HTERT RPE-1 (cell line): ENCODE data around the gene SPATA31D1.
"Not testable (repeated sequence)": the region's sequence is repeated elsewhere in the genome, so short reads cannot be mapped to it uniquely, and the experiment has no call there.

ENCODE experiments used
- in situ Hi-C: fragments of 300-500 bp; cut with MboI; formaldehyde crosslinking; loops from 4 replicates; pipeline ENCODE4 v1.14.3; 2020; ENCODE audit warnings: low sequenced_read_pairs

The SPATA31D1 gene

GRCh38 chr9:81988472-81988871, at the start of gene SPATA31D1:
TSS of gene SPATA31D1 (plus strand) at chr9:81988772. CDS start at chr9:81988819, 47 bp downstream.
- in situ Hi-C loops, result not testable (repeated sequence)

- in situ Hi-C loops, result not testable (repeated sequence)
These were observed 45.2 kb upstream of the SPATA31D1 start, which contains the start of gene SPATA31D3 for GRCh38 chr9:81943393-81943792. TSS of gene SPATA31D3 (plus strand) at chr9:81943500. CDS start at chr9:81943586, 86 bp downstream.

GRCh38 chr9:81948650-81949049, 39.9 kb upstream of the SPATA31D1 start:
- in situ Hi-C loops, result not testable (repeated sequence)

DNA sequence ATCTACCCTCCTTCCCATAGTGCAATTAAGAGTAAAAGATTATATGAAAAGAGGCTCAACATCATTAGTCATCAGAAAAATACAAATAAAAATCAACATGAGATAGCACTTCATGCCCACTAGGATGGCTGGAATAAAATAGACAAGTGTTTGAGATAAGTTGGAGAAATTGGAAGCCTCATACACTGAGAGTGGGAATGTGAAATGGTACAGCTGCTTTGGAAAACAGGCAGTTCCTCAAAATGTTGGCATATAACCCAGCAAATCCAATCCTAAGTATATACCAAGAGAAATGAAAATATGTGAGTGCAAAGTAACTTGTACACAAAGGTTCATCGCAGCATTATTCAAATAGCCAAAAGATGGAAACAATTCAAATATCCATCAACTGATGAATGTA, 35.5 kb upstream of the SPATA31D1 start:
- in situ Hi-C loops, result no loop called here

- in situ Hi-C loops, result no loop called here
These were observed 32.9 kb upstream of the SPATA31D1 start for GRCh38 chr9:81955625-81956024.

DNA sequence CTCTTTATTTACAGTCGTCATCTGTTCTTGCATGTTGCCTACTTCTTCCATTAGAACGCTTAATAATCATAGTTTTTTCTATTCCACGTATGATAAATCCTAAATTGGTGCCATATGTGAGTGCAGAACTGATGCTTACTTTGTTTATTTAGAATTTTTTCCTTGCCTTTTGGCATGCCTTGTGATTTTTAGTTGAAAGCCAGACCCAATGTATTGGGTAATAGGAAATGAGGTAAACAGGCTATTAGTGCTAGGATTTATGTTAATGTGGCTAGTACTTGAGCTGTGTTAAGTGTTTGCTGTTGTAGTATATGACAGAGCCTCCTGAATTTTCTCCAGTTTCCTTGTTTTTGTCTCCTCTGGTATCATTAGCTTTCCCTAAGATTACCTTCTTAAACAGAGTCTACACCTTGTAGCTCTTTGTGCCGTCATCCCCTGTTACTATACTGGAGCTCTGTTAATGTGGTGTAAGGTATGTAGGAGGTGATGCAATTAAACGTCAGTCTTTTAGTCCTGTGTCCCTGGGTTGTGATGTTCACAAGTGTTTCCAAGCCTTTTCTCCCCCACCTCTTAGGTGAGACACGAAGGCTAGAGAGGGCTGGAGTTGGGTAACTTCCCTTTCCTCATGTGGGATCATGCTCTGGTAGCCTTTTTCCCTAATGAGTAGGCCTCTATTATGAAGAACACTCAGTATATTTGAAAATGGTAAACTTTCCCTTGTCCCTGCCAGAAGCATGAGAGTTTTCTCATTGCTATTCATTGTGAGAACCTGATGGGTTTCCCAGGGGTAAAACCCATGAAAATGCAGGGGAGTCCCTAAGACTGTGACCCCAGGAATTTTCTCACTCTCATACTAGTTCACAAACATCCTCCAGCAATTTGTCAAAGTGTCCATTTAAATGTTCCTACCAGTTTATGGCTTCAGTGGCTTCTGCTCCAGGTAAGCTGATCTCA, 24.1 kb upstream of the SPATA31D1 start:
- in situ Hi-C loops, result no loop called here

DNA sequence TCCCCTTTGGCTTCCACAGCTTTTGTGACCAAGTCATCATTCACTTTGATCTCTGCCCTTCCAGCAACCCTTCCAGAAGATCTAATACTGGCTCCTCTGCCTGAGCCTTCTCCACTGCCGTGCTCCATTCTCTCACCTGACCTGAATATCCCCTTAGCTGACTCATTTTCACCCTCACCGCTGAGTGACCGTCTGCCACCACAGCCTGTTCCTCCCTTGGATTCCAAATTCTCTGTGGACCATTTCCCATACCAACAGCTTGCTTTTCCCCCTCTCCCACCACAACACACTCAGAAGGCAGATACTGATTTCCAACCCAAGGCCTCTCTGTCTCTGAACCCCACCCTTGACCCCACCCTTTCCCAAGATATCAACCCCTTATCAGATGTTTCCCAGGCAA, 20.5 kb upstream of the SPATA31D1 start:
- in situ Hi-C loops, result no loop called here

DNA sequence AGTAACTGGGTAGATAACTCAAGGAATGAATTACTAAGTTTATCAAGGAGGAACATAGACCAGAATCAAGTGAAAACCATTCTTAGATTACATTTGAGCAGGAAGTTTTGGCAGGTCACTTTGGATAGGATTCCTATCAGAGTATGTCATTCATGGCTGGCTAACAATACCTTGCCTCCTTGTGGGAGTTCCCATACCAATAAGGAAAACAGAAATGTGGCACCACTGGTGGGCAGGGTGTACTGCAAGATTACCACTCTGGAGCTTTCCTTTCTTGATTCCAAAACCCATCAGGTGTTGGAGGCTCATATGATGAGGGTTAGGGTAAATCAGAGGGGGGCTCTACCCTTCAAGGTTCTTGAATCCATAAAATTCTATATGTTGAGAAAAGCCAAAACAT, 18.6 kb upstream of the SPATA31D1 start:
- in situ Hi-C loops, result no loop called here

- in situ Hi-C loops, result no loop called here
These were observed 16.8 kb upstream of the SPATA31D1 start for GRCh38 chr9:81971727-81972126.

DNA sequence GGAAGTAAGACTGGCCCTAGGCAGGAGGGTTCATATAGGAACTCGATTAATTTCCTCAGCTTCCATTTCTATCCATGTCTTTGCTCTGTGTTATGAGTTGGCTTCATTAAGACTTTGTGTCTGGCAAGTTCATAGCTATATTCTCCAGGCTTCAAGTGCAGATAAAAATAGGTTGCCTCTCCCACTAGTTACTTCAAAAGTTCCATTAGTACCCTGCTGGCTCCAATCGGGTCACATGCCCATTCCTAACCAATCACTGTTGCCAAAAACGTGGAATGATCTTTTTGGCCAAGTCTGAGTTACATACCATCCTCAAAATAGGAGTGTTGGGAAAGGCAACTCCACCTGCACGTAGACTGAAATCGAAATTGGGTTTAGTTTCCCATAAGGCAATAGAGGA, 13.8 kb upstream of the SPATA31D1 start:
- in situ Hi-C loops, result no loop called here

DNA sequence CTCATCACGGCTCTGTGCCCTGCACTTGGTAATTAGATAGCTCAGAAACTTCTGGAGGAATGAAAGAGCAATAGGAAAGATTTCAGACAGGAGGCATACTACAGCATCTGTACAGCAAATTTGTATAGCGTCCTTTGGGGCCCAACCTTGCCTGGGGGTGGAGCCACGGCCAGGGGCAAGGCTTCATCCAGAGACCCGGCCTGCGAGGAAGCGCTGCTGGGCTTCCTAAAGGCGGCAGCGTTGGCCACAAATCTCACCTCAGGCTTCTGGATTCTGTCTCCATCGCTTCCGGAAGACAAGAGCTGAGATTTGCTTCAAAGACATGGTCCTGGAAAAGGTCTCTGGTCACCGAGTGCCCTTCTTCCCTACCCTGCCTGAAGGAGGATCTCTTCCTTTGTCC, 12.2 kb upstream of the SPATA31D1 start:
- in situ Hi-C loops, result no loop called here

DNA sequence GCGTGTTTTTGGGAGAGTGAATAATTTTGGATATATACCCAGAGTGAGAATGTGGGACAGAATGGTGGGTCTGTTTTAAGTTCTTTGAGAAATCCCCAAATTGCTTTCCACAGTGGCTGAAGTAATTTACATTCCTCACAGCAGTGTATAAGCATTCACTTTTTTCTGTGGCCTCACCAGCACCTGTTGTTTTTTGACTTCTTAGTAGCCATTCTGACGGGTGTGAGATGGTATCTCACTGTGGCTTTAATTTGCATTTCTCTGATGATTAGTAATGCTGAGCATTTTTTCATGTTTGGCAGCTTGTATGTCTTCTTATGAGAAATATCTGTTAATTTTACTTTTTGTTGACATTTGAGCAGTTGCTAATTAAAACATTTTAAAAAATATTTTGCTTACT, 9.4 kb upstream of the SPATA31D1 start:
- in situ Hi-C loops, result no loop called here

- in situ Hi-C loops, result no loop called here
These were observed 8.0 kb upstream of the SPATA31D1 start for GRCh38 chr9:81980568-81980967.

DNA sequence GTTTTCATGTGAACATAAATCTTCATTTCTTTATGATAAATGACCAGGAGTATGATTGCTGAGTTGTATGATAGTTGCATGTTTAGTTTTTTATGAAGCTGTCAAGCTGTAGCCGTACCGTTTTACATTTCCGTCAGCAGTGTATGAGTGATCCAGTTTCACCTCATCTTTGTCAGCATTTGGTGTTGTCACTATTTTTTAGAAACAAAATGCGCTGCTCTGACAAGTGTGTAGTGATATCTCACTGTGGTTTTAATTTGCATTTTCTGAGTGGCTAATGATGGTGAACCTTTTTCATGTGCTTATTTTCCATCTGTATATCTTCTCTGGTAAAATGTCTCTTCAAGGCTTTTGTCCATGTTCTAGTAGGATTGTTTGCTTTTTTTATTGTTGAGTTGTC, 6.7 kb upstream of the SPATA31D1 start:
- in situ Hi-C loops, result no loop called here

- in situ Hi-C loops, result no loop called here
These were observed 3.6 kb upstream of the SPATA31D1 start for GRCh38 chr9:81984928-81985327.

GRCh38 chr9:81986051-81986450, 2.5 kb upstream of the SPATA31D1 start:
- in situ Hi-C loops, result no loop called here

- in situ Hi-C loops, result no loop called here
These were observed 1.1 kb downstream of the SPATA31D1 start for GRCh38 chr9:81989700-81990099.

DNA sequence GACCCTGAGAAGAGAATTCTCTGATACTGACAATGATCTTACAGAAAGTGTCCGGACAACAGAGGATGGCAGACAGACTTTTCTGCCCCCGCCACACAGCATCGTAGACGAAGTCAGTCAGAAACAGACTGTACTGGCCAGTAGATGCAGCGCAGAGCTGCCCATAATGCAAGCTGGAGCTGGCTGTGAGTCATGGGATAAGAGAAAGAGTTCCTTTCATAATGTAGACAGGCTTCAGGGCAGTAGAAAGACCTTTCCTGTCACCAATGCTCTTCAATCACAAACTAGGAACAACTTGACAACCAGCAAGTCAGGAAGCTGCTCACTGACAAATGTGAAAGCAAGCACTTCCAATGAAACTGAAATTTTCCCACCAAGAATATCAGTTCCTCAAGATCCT, 5.1 kb downstream of the SPATA31D1 start:
- in situ Hi-C loops, result no loop called here

GRCh38 chr9:81999806-82000205, 11.2 kb downstream of the SPATA31D1 start:
- in situ Hi-C loops, result no loop called here

DNA sequence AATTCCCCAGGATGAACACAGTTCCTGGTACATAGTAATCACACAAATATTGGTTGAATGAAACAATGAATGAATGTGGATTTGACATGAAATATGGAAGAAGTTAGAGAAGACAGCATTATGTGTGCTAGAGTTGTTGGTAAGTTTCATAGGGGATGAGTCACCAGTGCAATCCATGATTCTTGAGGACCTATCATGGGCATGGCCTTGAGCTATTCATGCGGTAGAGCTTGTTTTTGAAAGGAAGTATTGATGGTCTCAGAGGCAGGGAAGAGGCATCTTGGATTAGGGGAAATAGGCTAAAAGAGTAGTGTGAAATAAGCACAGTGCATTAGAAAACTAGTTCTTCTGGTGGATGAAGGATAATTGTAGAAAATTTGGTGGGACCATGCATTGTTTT, 22.1 kb downstream of the SPATA31D1 start:
- in situ Hi-C loops, result no loop called here

- in situ Hi-C loops, result no loop called here
These were observed 22.6 kb downstream of the SPATA31D1 start for GRCh38 chr9:82011133-82011532.

- in situ Hi-C loops, result no loop called here
These were observed 23.7 kb downstream of the SPATA31D1 start for GRCh38 chr9:82012276-82012675.

DNA sequence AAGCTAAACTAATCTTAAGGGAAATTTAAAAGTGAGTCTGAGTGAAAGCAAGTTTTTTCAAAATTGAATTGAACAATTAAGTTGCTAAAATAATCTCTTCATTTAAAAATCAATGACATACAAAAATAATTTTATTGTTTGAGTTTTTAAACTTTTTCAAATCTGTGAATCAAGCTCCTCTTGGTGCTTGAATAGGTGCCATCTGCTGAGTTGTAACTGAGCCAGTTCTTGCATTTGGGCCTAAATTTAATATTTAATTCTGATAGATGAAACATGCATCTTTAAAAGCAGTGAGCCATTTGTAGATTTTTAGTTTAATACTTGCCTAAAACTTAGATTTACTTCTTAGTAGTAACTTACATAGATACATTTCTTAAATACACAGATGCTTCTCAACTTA, 31.8 kb downstream of the SPATA31D1 start:
- in situ Hi-C loops, result no loop called here
